Measurements from ENCODE around the gene CGB3.

The CGB3 gene

GRCh38 chr19:48975947-48976847, 47.9 kb downstream of the CGB3 start:
- H3K27ac ChIP-seq (ENCODE audit: poor library complexity, severe bottlenecking) = no peak overlapping the region
- H3K27me3 ChIP-seq (ENCODE audit: insufficient read depth, poor library complexity, severe bottlenecking) = no peaks in the 10 kb centered on the region
- no peak for TF ChIP-seq CTCF (IDR thresholded peaks at IDR 0.05; ENCODE audit: poor library complexity, severe bottlenecking)
- DNase-seq (ENCODE audit: low spot score) (no peak), ATAC-seq (ENCODE audit: low read depth) (no peak)
- peaks cover 20% of the 10 kb centered on the region for H3K4me1 ChIP-seq (ENCODE audit: insufficient read depth, poor library complexity, severe bottlenecking)
- H3K9me3 ChIP-seq (ENCODE audit: severe bottlenecking) = no peaks in the 10 kb centered on the region
- no peak overlapping the region for H3K4me3 ChIP-seq (ENCODE audit: severe bottlenecking)
- H3K36me3 ChIP-seq (ENCODE audit: low read depth) = peaks cover 54% of the 10 kb centered on the region

All from RWPE2 (cell line).